ENCODE measurements around the gene MTHFD2.
A peak's percentile ranks its signal among the peaks of the same experiment; 100 is the strongest.

The MTHFD2 gene

DNA sequence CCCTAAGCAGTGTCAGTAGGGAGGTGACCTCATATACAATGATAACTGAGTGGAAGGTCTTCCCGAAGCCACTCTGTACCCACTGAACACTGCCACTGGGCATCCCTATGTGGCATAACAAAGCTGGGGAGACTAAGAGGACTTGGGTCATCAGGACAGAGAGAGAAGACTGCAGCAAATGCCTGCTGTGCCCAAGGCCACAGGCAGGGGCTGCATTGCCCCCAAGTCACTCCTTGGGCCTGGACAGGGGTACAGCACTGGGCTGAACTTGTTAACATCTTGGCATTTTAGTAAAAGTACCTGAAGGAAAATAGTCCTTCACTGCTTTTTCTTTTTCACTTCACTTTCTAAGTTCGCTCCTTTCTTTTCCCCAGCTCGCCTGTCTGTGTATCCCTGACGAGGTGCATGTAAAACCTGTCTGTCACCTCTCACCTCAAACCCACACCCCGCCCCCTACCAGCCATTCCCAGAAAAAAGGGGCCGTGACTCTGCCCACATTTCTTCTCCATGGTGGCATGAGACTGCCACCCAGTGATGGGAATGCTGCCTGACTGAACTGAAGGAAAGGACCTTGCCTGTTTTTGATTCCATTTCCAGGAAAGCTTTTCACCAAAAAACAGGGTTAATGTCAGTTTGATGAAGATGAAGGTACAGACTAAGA, 62.9 kb downstream of the MTHFD2 start:
- no peak for DNase-seq (ENCODE audit: low read depth in 1 of 2, low spot score in 1 of 2)

- no peak for DNase-seq (ENCODE audit: low read depth in 1 of 2, low spot score in 1 of 2)
Measured at GRCh38 chr2:74262681-74263080, 64.3 kb downstream of the MTHFD2 start.

- no peak for DNase-seq (ENCODE audit: low read depth in 1 of 2, low spot score in 1 of 2)
Measured at GRCh38 chr2:74264281-74264680, 65.9 kb downstream of the MTHFD2 start.

DNA sequence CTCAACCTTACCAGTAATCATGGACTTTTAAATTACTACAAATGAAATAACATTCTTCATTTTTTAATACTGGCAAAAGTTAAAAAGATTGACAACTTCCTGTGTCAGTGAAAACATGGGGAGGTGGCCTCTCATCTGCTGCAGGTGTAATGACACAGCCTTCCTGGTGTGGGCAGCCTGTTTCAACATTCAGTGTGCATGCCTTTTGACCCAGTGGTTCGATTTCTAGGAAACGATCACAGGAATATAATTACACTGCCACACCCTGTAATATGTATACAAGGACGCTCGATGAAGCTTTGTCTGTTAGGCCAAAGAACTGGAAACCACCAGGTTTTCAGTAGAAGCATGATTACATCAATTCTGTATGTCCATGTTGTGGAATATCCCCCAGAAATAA, 68.7 kb downstream of the MTHFD2 start:
- DNase-seq (ENCODE audit: low read depth in 1 of 2, low spot score in 1 of 2) = peak in 1 of 2 donors; percentile 12
